Neural cell (in vitro differentiated cells): Measurements from ENCODE around the gene KDM4B.

Source experiments
- EP300 ChIP-seq: fragments of 450-650 bp; conservative IDR thresholded peaks from 2 replicates; pipeline ENCODE4 v1.6.1; 2014; ENCODE audit warnings: antibody characterized with exemption, mild to moderate bottlenecking, moderate library complexity; ENCODE audit not compliant: poor library complexity, severe bottlenecking
- EZH2 ChIP-seq: fragments of 200-600, 300-800 bp; shearing (Covaris generic), sonication (generic); IDR thresholded peaks from 2 replicates; pipeline ENCODE4 v1.6.1; 2014; ENCODE audit warnings: antibody characterized with exemption, low read length, borderline replicate concordance, mild to moderate bottlenecking; ENCODE audit not compliant: insufficient read depth, poor library complexity, severe bottlenecking
- RAD21 ChIP-seq: fragments of 450-650 bp; conservative IDR thresholded peaks from 2 replicates; pipeline ENCODE4 v1.6.1; 2014; ENCODE audit warnings: antibody characterized with exemption, mild to moderate bottlenecking, moderate library complexity
- TF ChIP-seq, protein P1 (sequence below): fragments of 450-650 bp; IDR thresholded peaks from 2 replicates; pipeline ENCODE4 v1.5.1; 2014; ENCODE audit warnings: antibody characterized with exemption, mild to moderate bottlenecking, moderate library complexity; ENCODE audit not compliant: poor library complexity, severe bottlenecking

DNA sequence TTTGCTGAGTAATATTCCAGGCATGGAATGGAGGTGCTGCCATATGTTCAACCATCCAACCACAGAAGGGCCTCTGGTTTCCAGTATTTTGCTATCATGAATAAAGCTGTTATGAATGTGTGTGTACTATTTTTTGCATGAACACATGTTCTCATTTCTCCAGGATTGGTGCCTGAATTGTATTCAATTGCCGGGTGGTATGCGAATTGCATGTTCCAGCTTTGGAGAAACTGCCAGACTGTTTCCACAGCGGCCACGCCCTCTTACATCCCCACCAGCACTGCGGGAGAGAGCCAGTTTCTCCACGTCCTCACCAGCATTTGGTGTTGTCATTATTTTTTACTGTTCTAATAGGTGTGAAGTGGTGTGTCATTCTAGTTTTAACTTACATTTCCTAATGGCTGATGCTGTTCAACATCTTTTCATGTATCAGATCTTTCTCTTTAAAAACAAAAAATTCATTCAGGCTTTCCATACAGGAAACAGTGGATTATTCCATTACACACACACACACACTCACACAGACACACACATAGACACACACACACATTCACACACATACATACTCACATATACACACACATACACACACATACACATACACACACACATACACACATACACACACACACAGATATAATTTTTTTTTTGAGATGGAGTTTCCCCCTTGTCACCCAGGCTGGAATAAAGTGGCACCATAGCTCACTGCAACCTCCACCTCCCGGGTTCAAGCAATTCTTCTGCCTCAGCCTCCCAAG lies 217.6 kb downstream of the KDM4B start:
- TF ChIP-seq RAD21 (no peak), EP300 (no peak), EZH2 (no peak)
- TF ChIP-seq, protein P1, sequence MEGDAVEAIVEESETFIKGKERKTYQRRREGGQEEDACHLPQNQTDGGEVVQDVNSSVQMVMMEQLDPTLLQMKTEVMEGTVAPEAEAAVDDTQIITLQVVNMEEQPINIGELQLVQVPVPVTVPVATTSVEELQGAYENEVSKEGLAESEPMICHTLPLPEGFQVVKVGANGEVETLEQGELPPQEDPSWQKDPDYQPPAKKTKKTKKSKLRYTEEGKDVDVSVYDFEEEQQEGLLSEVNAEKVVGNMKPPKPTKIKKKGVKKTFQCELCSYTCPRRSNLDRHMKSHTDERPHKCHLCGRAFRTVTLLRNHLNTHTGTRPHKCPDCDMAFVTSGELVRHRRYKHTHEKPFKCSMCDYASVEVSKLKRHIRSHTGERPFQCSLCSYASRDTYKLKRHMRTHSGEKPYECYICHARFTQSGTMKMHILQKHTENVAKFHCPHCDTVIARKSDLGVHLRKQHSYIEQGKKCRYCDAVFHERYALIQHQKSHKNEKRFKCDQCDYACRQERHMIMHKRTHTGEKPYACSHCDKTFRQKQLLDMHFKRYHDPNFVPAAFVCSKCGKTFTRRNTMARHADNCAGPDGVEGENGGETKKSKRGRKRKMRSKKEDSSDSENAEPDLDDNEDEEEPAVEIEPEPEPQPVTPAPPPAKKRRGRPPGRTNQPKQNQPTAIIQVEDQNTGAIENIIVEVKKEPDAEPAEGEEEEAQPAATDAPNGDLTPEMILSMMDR, result no peak
